Measurements from ENCODE around the gene SLC16A9.
"Not testable (repeated sequence)": the region's sequence is repeated elsewhere in the genome, so short reads cannot be mapped to it uniquely, and the experiment has no call there.

SLC16A9 gene

GRCh38 chr10:59709395-59710125 lies at the start of gene SLC16A9:
TSS of gene SLC16A9 (minus strand) at chr10:59709850. CDS start at chr10:59684291, 25,559 bp downstream.
- Mint-ChIP-seq H3K36me3 (no peaks in the 10 kb centered on the region), H3K9me3 (ENCODE audit: low read depth) (no peaks in the 10 kb centered on the region), H3K27ac (no peak within 1 kb of the TSS), H3K4me3 (peak within 1 kb of the TSS; percentile 58), H3K4me1 (ENCODE audit: low read depth) (no peaks in the 10 kb centered on the region), H3K27me3 (peaks cover 44% of the 10 kb centered on the region)

GRCh38 chr10:59757966-59758365 lies 48.3 kb upstream of the SLC16A9 start:
- no peak overlapping the region for H3K4me3 Mint-ChIP-seq
- no peaks in the 10 kb centered on the region for H3K36me3 Mint-ChIP-seq
- peaks cover 5% of the 10 kb centered on the region for H3K27me3 Mint-ChIP-seq
- H3K9me3 Mint-ChIP-seq (ENCODE audit: low read depth): peaks cover 8% of the 10 kb centered on the region
- no peak overlapping the region for H3K27ac Mint-ChIP-seq
- H3K4me1 Mint-ChIP-seq (ENCODE audit: low read depth): no peaks in the 10 kb centered on the region

GRCh38 chr10:59754951-59755350 lies 45.3 kb upstream of the SLC16A9 start:
- H3K4me3 Mint-ChIP-seq: no peak overlapping the region
- peaks cover 2% of the 10 kb centered on the region for H3K27me3 Mint-ChIP-seq
- no peaks in the 10 kb centered on the region for H3K9me3 Mint-ChIP-seq (ENCODE audit: low read depth)
- no peak overlapping the region for H3K27ac Mint-ChIP-seq
- H3K36me3 Mint-ChIP-seq: no peaks in the 10 kb centered on the region
- H3K4me1 Mint-ChIP-seq (ENCODE audit: low read depth): no peaks in the 10 kb centered on the region

- Mint-ChIP-seq H3K27ac (no peak within 1 kb of the TSS), H3K4me1 (ENCODE audit: low read depth) (no peaks in the 10 kb centered on the region), H3K4me3 (no peak within 1 kb of the TSS), H3K9me3 (ENCODE audit: low read depth) (no peaks in the 10 kb centered on the region), H3K36me3 (no peaks in the 10 kb centered on the region), H3K27me3 (peaks cover 7% of the 10 kb centered on the region)
Observed at GRCh38 chr10:59753267-59753666, 43.6 kb upstream of the SLC16A9 start, which contains the start of gene MRLN. TSS of gene MRLN (minus strand) at chr10:59753455.

GRCh38 chr10:59752278-59752940 lies 42.8 kb upstream of the SLC16A9 start:
- Mint-ChIP-seq H3K36me3 (no peaks in the 10 kb centered on the region), H3K4me3 (no peak overlapping the region), H3K4me1 (ENCODE audit: low read depth) (no peaks in the 10 kb centered on the region), H3K27me3 (peaks cover 12% of the 10 kb centered on the region), H3K27ac (no peak overlapping the region), H3K9me3 (ENCODE audit: low read depth) (no peaks in the 10 kb centered on the region)

- Mint-ChIP-seq H3K36me3 (no peaks in the 10 kb centered on the region), H3K4me3 (no peak overlapping the region), H3K27me3 (peaks cover 16% of the 10 kb centered on the region), H3K4me1 (ENCODE audit: low read depth) (no peaks in the 10 kb centered on the region), H3K9me3 (ENCODE audit: low read depth) (no peaks in the 10 kb centered on the region), H3K27ac (no peak overlapping the region)
Observed at GRCh38 chr10:59750155-59750945, 40.7 kb upstream of the SLC16A9 start.

GRCh38 chr10:59748834-59749233 lies 39.2 kb upstream of the SLC16A9 start:
- Mint-ChIP-seq H3K27me3 (peaks cover 16% of the 10 kb centered on the region), H3K4me1 (ENCODE audit: low read depth) (no peaks in the 10 kb centered on the region), H3K27ac (no peak overlapping the region), H3K4me3 (no peak overlapping the region), H3K9me3 (ENCODE audit: low read depth) (no peaks in the 10 kb centered on the region), H3K36me3 (no peaks in the 10 kb centered on the region)

- Mint-ChIP-seq H3K27ac (no peak overlapping the region), H3K4me1 (ENCODE audit: low read depth) (no peaks in the 10 kb centered on the region), H3K9me3 (ENCODE audit: low read depth) (no peaks in the 10 kb centered on the region), H3K27me3 (peaks cover 14% of the 10 kb centered on the region), H3K4me3 (no peak overlapping the region), H3K36me3 (no peaks in the 10 kb centered on the region)
Observed at GRCh38 chr10:59745163-59745650, 35.6 kb upstream of the SLC16A9 start.

GRCh38 chr10:59744762-59745161 lies 35.1 kb upstream of the SLC16A9 start:
- peaks cover 14% of the 10 kb centered on the region for H3K27me3 Mint-ChIP-seq
- not testable (repeated sequence) for H3K4me3 Mint-ChIP-seq; H3K4me1 Mint-ChIP-seq (ENCODE audit: low read depth); H3K27ac Mint-ChIP-seq; H3K36me3 Mint-ChIP-seq; H3K9me3 Mint-ChIP-seq (ENCODE audit: low read depth)

GRCh38 chr10:59744156-59744555 lies 34.5 kb upstream of the SLC16A9 start:
- not testable (repeated sequence) for H3K27ac Mint-ChIP-seq; H3K4me1 Mint-ChIP-seq (ENCODE audit: low read depth); H3K4me3 Mint-ChIP-seq; H3K36me3 Mint-ChIP-seq; H3K9me3 Mint-ChIP-seq (ENCODE audit: low read depth)
- peaks cover 14% of the 10 kb centered on the region for H3K27me3 Mint-ChIP-seq

GRCh38 chr10:59741583-59741982 lies 31.9 kb upstream of the SLC16A9 start:
- H3K36me3 Mint-ChIP-seq: no peaks in the 10 kb centered on the region
- H3K4me3 Mint-ChIP-seq: no peak overlapping the region
- H3K27me3 Mint-ChIP-seq: peaks cover 3% of the 10 kb centered on the region
- no peak overlapping the region for H3K27ac Mint-ChIP-seq
- no peaks in the 10 kb centered on the region for H3K4me1 Mint-ChIP-seq (ENCODE audit: low read depth)
- H3K9me3 Mint-ChIP-seq (ENCODE audit: low read depth): no peaks in the 10 kb centered on the region

GRCh38 chr10:59741048-59741447 lies 31.4 kb upstream of the SLC16A9 start:
- Mint-ChIP-seq H3K27ac (no peak overlapping the region), H3K4me1 (ENCODE audit: low read depth) (no peaks in the 10 kb centered on the region), H3K27me3 (peaks cover 3% of the 10 kb centered on the region), H3K4me3 (no peak overlapping the region), H3K36me3 (no peaks in the 10 kb centered on the region), H3K9me3 (ENCODE audit: low read depth) (no peaks in the 10 kb centered on the region)

- no peaks in the 10 kb centered on the region for H3K4me1 Mint-ChIP-seq (ENCODE audit: low read depth)
- H3K4me3 Mint-ChIP-seq: no peak overlapping the region
- no peak overlapping the region for H3K27ac Mint-ChIP-seq
- H3K9me3 Mint-ChIP-seq (ENCODE audit: low read depth): no peaks in the 10 kb centered on the region
- no peaks in the 10 kb centered on the region for H3K36me3 Mint-ChIP-seq
- peaks cover 3% of the 10 kb centered on the region for H3K27me3 Mint-ChIP-seq
Observed at GRCh38 chr10:59736749-59737148, 27.1 kb upstream of the SLC16A9 start.

GRCh38 chr10:59735296-59735695 lies 25.6 kb upstream of the SLC16A9 start:
- H3K27ac Mint-ChIP-seq: no peak overlapping the region
- H3K9me3 Mint-ChIP-seq (ENCODE audit: low read depth): no peaks in the 10 kb centered on the region
- no peak overlapping the region for H3K4me3 Mint-ChIP-seq
- H3K27me3 Mint-ChIP-seq: peaks cover 3% of the 10 kb centered on the region
- no peaks in the 10 kb centered on the region for H3K36me3 Mint-ChIP-seq
- no peaks in the 10 kb centered on the region for H3K4me1 Mint-ChIP-seq (ENCODE audit: low read depth)

GRCh38 chr10:59734014-59734462 lies 24.4 kb upstream of the SLC16A9 start:
- no peaks in the 10 kb centered on the region for H3K36me3 Mint-ChIP-seq
- H3K9me3 Mint-ChIP-seq (ENCODE audit: low read depth): no peaks in the 10 kb centered on the region
- H3K4me1 Mint-ChIP-seq (ENCODE audit: low read depth): no peaks in the 10 kb centered on the region
- H3K27me3 Mint-ChIP-seq: peaks cover 3% of the 10 kb centered on the region
- H3K27ac Mint-ChIP-seq: no peak overlapping the region
- no peak overlapping the region for H3K4me3 Mint-ChIP-seq

All from activated naive CD8-positive, alpha-beta T cell (primary cell).